Parathyroid adenoma (tissue), 2 donors: Measurements from ENCODE around the gene CLEC2A.

Experiments used
- H2AFZ ChIP-seq: fragments of 300-600 bp; sonication (generic); one replicate; pipeline ENCODE4 v1.7.0; 2017; ENCODE audit warnings: antibody characterized with exemption, mild to moderate bottlenecking
- H3K27ac ChIP-seq: fragments of 300-600 bp; sonication (generic); one replicate; pipeline ENCODE4 v1.7.0; 2017
- H3K27me3 ChIP-seq: fragments of 300-600 bp; sonication (generic); one replicate; pipeline ENCODE4 v1.7.0; 2017; ENCODE audit warnings: low read length; ENCODE audit not compliant: control insufficient read depth, insufficient read depth
- H3K36me3 ChIP-seq: fragments of 300-600 bp; sonication (generic); one replicate; pipeline ENCODE4 v1.7.0; 2017; ENCODE audit warnings: low read length; ENCODE audit not compliant: control insufficient read depth, insufficient read depth
- H3K4me1 ChIP-seq: fragments of 300-600 bp; sonication (generic); one replicate; pipeline ENCODE4 v1.7.0; 2017; ENCODE audit warnings: control low read depth
- H3K4me2 ChIP-seq: fragments of 300-600 bp; sonication (generic); one replicate; pipeline ENCODE4 v1.7.0; 2017; ENCODE audit warnings: low read length
- H3K4me3 ChIP-seq: fragments of 300-600 bp; sonication (generic); one replicate; pipeline ENCODE4 v1.7.0; 2017; ENCODE audit warnings: low read depth, low read length
- H3K79me2 ChIP-seq: fragments of 300-600 bp; sonication (generic); one replicate; pipeline ENCODE4 v1.7.0; 2017; ENCODE audit warnings: control low read depth
- H3K9ac ChIP-seq: fragments of 300-600 bp; sonication (generic); one replicate; pipeline ENCODE4 v1.7.0; 2017; ENCODE audit warnings: mild to moderate bottlenecking
- H3K9me3 ChIP-seq: fragments of 300-600 bp; sonication (generic); one replicate; pipeline ENCODE4 v1.7.0; 2017; ENCODE audit warnings: low read length; ENCODE audit not compliant: control insufficient read depth
- CTCF ChIP-seq: fragments of 300-600 bp; sonication (generic); IDR thresholded peaks from one replicate; pipeline ENCODE4 v1.7.0; 2017; ENCODE audit warnings: antibody characterized with exemption, mild to moderate bottlenecking
- donor health status: primary hyperparathyroidism.

Gene CLEC2A

GRCh38 chr12:9864913-9865675 is 67.1 kb downstream of the CLEC2A start:
- Histone ChIP-seq H3K27me3 (no peaks in the 10 kb centered on the region), H3K9ac (no peak overlapping the region), H3K4me3 (peak overlapping the region; percentile 5), H3K36me3 (no peaks in the 10 kb centered on the region), H3K79me2 (no peaks in the 10 kb centered on the region), H3K4me1 (no peaks in the 10 kb centered on the region), H3K4me2 (peak overlapping the region; percentile 30), H3K9me3 (no peaks in the 10 kb centered on the region), H2AFZ (no peak overlapping the region), H3K27ac (no peak overlapping the region)
- no peak for TF ChIP-seq CTCF
